ENCODE measurements around the gene PPP4R3B. TPM values are rescaled to one million over a fixed set of nuclear protein-coding genes. Genes with fewer than 3 reads are reported as not detected.

PPP4R3B gene
- total and polyA plus RNA-seq, 2 donors (not counting 1 experiment from before 2014, with no cell fraction given), result 15.9 to 93.8 TPM

- Mint-ChIP-seq H3K4me1 (peaks cover 13% of the 10 kb centered on the region), H3K4me3 (no peak overlapping the region), H3K9me3 (ENCODE audit: insufficient read depth) (no peaks in the 10 kb centered on the region), H3K27ac (no peak overlapping the region), H3K27me3 (no peaks in the 10 kb centered on the region)
- ChIA-PET POLR2A (interaction anchor here (0.5 kb wide), 1 partner anchor 1886 kb away, joined by 3 read pairs; no protein-coding TSS in a partner anchor), CTCF (no interaction called here)
- TF ChIP-seq EZH2 (IDR thresholded peaks at IDR 0.05; ENCODE audit: borderline replicate concordance, insufficient read depth, low read depth, low read length, poor library complexity, severe bottlenecking), result no peak
- TF ChIP-seq, protein P1, sequence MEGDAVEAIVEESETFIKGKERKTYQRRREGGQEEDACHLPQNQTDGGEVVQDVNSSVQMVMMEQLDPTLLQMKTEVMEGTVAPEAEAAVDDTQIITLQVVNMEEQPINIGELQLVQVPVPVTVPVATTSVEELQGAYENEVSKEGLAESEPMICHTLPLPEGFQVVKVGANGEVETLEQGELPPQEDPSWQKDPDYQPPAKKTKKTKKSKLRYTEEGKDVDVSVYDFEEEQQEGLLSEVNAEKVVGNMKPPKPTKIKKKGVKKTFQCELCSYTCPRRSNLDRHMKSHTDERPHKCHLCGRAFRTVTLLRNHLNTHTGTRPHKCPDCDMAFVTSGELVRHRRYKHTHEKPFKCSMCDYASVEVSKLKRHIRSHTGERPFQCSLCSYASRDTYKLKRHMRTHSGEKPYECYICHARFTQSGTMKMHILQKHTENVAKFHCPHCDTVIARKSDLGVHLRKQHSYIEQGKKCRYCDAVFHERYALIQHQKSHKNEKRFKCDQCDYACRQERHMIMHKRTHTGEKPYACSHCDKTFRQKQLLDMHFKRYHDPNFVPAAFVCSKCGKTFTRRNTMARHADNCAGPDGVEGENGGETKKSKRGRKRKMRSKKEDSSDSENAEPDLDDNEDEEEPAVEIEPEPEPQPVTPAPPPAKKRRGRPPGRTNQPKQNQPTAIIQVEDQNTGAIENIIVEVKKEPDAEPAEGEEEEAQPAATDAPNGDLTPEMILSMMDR (IDR thresholded peaks at IDR 0.05), result no peak
- Histone ChIP-seq H3K79me2 (ENCODE audit: control insufficient read depth, insufficient read depth, low read length) (peaks cover 72% of the 10 kb centered on the region), H3K36me3 (replicated peaks in 1 of 2; ENCODE audit: control extremely low read depth in 1 of 2, control insufficient read depth in 1 of 2, extremely low read depth in 1 of 2, insufficient read depth in 2 of 2, low read length in 1 of 2) (peaks cover 7 to 35% of the 10 kb centered on the region in 2 experiments), H4K20me1 (ENCODE audit: control insufficient read depth, insufficient read depth, low read length, poor library complexity, severe bottlenecking) (peaks cover 31% of the 10 kb centered on the region), H3K4me1 (ENCODE audit: control insufficient read depth in 2 of 2, insufficient read depth in 2 of 2, low read length in 2 of 2) (no peaks in the 10 kb centered on the region), H3K4me3 (ENCODE audit: control extremely low read depth in 1 of 5, extremely low read depth in 1 of 5, insufficient read depth in 1 of 5, low read depth in 2 of 5, low read length in 4 of 5) (no peak overlapping the region), H3K4me2 (replicated peaks; ENCODE audit: low read depth, low read length, poor library complexity, severe bottlenecking) (no peak overlapping the region), H3K27ac (ENCODE audit: low read length in 2 of 2) (no peak overlapping the region), H3K9ac (ENCODE audit: low read length) (no peak overlapping the region), H3K27me3 (replicated peaks in 1 of 4; ENCODE audit: control extremely low read depth in 1 of 4, control insufficient read depth in 3 of 4, insufficient read depth in 4 of 4, low read length in 3 of 4) (no peaks in the 10 kb centered on the region), H3K9me3 (ENCODE audit: control extremely low read depth in 1 of 3, control insufficient read depth in 2 of 3, insufficient read depth in 1 of 3, low read length in 2 of 3) (no peaks in the 10 kb centered on the region), H2AFZ (ENCODE audit: insufficient read depth, low read depth, low read length, poor library complexity, severe bottlenecking) (no peak overlapping the region)
- WGBS (ENCODE audit: insufficient coverage), result 79% methylated on average over 2 of the region's 7 CpGs
- DNase-seq (no peak), ATAC-seq (ENCODE audit: low read depth) (no peak)
- intact Hi-C loops (cut with micrococcal nuclease), result no loop called here
Measured at GRCh38 chr2:55590810-55591440, 26.5 kb downstream of the PPP4R3B start.

DNA sequence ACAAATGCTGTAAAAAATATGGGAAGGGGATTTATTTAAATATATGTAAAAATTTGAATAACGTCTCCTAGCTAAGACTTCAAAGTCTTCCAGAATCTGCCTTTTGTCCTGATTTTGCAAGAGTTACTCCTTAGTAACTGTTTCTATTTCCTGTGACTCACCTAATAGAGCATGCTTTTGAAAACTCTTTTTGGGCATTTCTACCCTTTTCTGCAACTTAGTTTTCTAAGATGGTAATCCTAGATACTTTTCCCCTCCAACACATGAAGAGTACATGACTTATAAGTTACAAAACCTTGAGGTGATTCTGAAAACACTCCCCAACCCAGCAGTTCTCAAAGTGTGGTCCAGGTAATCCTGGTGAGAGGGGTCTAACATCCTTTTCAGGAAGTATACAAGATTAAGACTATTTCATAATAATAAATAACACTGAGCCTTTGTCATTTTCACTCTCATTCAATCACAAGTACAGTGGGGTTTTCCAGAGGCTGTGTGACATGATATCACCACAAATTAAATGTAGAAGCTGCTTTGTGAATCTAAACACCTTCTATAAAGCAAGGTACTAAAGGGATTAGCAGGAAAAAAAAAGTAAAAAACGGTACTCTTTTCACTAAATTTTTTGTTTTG lies 31.9 kb downstream of the PPP4R3B start:
- Mint-ChIP-seq H3K27ac (no peak overlapping the region), H3K27me3 (no peaks in the 10 kb centered on the region), H3K4me3 (no peak overlapping the region), H3K4me1 (peaks cover 3% of the 10 kb centered on the region), H3K9me3 (ENCODE audit: insufficient read depth) (no peaks in the 10 kb centered on the region)
- ATAC-seq (ENCODE audit: low read depth) (no peak), DNase-seq (no peak)
- Histone ChIP-seq H3K27me3 (replicated peaks in 1 of 4; ENCODE audit: control extremely low read depth in 1 of 4, control insufficient read depth in 3 of 4, insufficient read depth in 4 of 4, low read length in 3 of 4) (no peaks in the 10 kb centered on the region), H3K79me2 (ENCODE audit: control insufficient read depth, insufficient read depth, low read length) (peaks cover 31% of the 10 kb centered on the region), H4K20me1 (ENCODE audit: control insufficient read depth, insufficient read depth, low read length, poor library complexity, severe bottlenecking) (peaks cover 18% of the 10 kb centered on the region), H3K4me1 (ENCODE audit: control insufficient read depth in 2 of 2, insufficient read depth in 2 of 2, low read length in 2 of 2) (no peaks in the 10 kb centered on the region), H3K9ac (ENCODE audit: low read length) (no peak overlapping the region), H3K4me3 (ENCODE audit: control extremely low read depth in 1 of 5, extremely low read depth in 1 of 5, insufficient read depth in 1 of 5, low read depth in 2 of 5, low read length in 4 of 5) (no peak overlapping the region), H3K36me3 (replicated peaks in 1 of 2; ENCODE audit: control extremely low read depth in 1 of 2, control insufficient read depth in 1 of 2, extremely low read depth in 1 of 2, insufficient read depth in 2 of 2, low read length in 1 of 2) (peaks cover 4 to 48% of the 10 kb centered on the region in 2 experiments), H3K27ac (ENCODE audit: low read length in 2 of 2) (no peak overlapping the region), H3K4me2 (replicated peaks; ENCODE audit: low read depth, low read length, poor library complexity, severe bottlenecking) (no peak overlapping the region), H2AFZ (ENCODE audit: insufficient read depth, low read depth, low read length, poor library complexity, severe bottlenecking) (no peak overlapping the region), H3K9me3 (ENCODE audit: control extremely low read depth in 1 of 3, control insufficient read depth in 2 of 3, insufficient read depth in 1 of 3, low read length in 2 of 3) (no peaks in the 10 kb centered on the region)
- intact Hi-C loops (cut with micrococcal nuclease), result no loop called here
- ChIA-PET POLR2A (no interaction called here), CTCF (no interaction called here)
- no CpG with 5 or more reads among the region's 2 CpGs for WGBS (ENCODE audit: insufficient coverage)
- TF ChIP-seq, protein P1 (IDR thresholded peaks at IDR 0.05), result no peak
- no peak for TF ChIP-seq EZH2 (IDR thresholded peaks at IDR 0.05; ENCODE audit: borderline replicate concordance, insufficient read depth, low read depth, low read length, poor library complexity, severe bottlenecking)

All from B cell (primary cell).